HG03060 (cell line): ENCODE measurements around the gene BGN.

Experiments used
- ATAC-seq: cut with Tn5 transposase; IDR thresholded peaks from one replicate; pipeline ENCODE4 v1.9.1; 2021; ENCODE audit warnings: low read depth, moderate number of reproducible peaks; ENCODE audit not compliant: unreplicated experiment

BGN gene

DNA sequence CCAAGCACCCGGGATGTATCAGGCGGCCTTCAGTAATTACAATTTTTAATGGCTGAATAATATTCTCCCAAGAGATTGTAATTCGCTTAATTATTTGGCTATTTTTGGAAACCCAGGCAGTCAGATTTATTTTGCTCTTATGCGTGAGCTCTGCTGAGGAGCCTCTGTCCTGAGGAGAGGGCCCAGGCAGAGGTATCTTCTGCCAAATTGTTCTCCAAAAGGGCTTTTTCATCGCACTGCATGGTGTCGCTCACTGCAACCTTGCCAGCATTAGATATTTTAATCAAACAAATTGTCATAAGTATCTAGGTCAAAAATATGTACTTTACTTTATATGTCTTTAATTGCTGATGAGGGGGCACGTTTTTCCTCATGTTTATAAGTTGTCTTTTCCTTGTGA lies 28.5 kb downstream of the BGN start:
- ATAC-seq = no peak

DNA sequence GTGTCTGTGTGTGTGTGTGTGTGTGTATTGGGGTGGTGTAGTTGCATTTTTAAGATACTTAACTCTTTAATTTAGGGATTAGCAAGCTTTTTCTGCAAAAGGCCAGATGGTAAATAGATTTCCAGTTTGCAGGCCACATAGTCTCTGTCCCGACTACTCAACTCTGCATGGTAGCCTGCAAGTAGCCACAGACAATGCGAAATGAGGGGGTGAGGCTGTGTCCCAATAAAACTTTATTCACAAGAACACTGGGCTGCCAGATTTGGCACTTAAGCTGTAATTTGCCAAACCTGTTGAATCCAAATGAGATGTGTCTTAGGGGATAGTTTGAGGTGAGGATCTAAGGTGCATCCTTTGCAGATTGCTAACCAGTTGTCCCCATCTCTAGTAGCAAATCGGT lies 29.5 kb downstream of the BGN start:
- no peak for ATAC-seq

GRCh38 chrX:153525451-153525850 lies 30.7 kb downstream of the BGN start:
- ATAC-seq = no peak

GRCh38 chrX:153526042-153526441 lies 31.3 kb downstream of the BGN start:
- no peak for ATAC-seq

DNA sequence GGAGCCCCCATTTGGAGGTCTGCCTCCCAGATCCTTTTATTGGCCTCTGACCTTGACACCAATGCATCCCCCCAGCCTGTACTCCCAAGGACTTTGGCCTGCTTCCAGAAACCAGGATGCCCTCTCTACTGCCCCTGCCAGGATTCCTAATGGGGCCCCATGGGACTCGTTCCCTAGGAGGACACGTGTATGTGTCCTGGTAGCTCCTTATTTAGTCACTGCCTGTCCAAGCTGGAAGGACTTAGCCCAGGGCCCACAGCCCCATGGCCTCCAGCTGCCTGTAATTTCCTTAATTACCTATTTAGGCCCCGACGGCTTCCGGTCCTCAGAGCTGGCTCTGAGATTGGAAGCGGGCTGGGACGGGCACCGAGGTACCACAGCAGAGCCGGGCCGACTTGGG lies 32.0 kb downstream of the BGN start:
- no peak for ATAC-seq

DNA sequence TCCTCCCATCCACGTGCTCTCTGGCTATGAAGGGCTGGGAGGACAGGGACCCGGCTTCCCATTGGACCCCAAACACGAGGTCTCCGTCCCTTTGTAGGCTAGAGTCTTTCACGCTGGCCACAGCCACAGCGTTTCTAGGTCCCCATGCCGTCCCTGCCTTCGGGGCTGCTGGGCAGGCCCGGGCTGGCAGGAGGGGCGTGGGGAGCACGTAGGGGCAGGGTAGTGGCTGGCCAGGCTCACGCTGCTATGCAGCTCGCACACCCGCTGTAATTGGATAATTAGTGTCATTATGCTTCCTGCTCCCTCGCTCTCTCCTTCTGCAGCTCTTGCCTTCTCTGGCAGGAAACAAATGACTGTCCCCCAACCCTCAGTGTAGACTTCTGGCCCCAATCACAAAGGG lies 32.4 kb downstream of the BGN start:
- no peak for ATAC-seq

- no peak for ATAC-seq
These were observed 35.8 kb downstream of the BGN start for GRCh38 chrX:153530411-153531129.

GRCh38 chrX:153533091-153533490 lies 38.3 kb downstream of the BGN start:
- no peak for ATAC-seq

DNA sequence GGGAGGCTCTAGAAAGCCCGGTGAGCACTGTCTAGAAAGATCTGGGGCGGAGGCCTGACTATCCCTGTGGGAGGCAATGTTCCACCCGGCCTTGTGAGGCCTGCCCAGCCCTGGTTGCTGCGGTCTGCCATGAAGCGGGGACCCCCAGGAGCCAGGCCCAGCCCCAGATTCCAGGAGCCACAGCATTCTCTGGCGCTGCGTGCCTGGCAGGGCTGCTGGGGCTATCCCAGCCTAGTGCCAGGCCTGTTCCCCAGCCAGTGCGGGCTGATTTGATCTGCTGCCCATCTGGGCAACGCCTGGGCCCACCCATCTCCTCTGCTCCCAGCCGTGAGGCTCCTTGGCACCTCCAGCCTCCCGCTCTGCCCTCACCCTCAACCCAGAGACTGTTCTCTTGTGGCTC lies 42.3 kb downstream of the BGN start:
- ATAC-seq = no peak

GRCh38 chrX:153537526-153538295 lies 42.9 kb downstream of the BGN start:
- ATAC-seq = no peak

GRCh38 chrX:153538424-153538823 lies 43.6 kb downstream of the BGN start:
- no peak for ATAC-seq

- no peak for ATAC-seq
These were observed 44.6 kb downstream of the BGN start for GRCh38 chrX:153539171-153539978.

DNA sequence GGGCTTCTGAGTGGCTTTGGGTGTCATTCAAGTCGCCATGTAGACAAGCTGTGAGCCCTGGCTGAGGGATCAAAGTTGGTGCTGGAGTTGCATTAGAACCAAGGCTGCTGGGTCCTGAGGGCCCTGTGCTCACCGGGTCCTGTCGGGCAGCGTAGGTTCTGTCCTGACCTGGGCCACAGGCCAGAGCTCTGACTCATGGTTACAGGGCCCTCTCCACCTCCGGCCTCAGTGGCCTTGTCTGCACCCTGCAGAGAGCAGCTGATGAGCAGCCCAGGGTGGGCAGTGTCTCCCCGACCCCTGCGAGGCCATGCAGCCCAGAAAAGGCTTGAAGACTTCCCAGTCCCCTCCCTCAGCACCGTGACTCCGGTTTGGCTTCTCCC lies 45.2 kb downstream of the BGN start:
- ATAC-seq = no peak

DNA sequence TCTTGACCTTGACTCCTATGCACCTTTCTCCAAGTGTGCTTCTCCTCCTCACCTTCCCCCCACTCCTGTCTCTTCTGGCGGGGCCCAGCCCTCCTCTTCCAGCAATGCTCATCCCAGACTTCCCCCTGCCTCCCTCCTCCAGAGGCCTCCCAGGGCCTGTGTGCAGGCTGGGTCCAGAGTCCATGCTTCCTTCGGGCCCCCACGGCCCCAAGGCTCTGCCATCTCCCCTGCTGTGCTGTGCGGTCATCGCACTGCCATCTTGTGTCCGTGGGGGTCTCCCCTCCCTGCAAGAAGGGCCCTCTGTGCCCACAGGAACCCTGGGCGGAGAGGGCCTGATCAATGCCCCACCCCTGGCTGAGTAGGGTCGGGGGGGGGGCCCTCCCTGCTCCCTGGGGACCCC lies 49.9 kb downstream of the BGN start:
- no peak for ATAC-seq

- ATAC-seq = no peak
These were observed 51.6 kb downstream of the BGN start for GRCh38 chrX:153546386-153546785.

- ATAC-seq = no peak
These were observed 52.4 kb downstream of the BGN start for GRCh38 chrX:153547195-153547594.

DNA sequence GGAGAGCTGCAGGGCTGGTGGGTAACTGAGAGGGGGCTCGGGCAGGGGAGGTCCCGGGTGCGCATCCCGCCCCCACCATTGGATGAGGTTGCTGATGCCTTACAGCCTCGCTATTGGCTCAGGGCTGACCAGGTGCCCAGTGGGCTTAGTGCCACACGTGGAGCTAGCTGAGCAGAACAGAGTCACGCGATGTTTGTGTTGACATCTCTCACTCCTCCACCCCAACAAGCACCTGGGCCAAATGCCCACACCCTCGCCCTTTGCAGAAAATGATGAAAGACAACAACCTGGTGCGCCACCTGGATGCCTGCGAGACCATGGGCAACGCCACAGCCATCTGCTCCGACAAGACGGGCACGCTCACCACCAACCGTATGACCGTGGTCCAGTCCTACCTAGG lies 54.5 kb downstream of the BGN start:
- ATAC-seq = no peak

DNA sequence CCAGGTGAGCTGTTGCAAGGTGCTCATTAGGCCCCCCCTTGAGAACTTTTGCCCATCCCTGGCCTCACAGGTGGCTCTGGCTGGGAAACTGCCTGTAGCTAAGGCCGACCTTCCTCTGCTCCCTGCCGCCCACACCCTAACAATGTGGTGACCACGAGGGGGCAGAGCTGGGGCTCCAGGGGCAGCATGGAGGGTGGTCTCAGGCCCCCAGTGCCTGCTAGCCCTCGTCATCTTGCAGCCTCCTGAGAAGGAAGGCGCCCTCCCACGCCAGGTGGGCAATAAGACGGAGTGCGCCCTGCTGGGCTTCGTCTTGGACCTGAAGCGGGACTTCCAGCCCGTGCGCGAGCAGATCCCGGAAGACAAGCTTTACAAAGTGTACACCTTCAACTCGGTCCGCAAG lies 55.0 kb downstream of the BGN start:
- no peak for ATAC-seq

- no peak for ATAC-seq
These were observed 56.4 kb downstream of the BGN start for GRCh38 chrX:153551135-153551534.

DNA sequence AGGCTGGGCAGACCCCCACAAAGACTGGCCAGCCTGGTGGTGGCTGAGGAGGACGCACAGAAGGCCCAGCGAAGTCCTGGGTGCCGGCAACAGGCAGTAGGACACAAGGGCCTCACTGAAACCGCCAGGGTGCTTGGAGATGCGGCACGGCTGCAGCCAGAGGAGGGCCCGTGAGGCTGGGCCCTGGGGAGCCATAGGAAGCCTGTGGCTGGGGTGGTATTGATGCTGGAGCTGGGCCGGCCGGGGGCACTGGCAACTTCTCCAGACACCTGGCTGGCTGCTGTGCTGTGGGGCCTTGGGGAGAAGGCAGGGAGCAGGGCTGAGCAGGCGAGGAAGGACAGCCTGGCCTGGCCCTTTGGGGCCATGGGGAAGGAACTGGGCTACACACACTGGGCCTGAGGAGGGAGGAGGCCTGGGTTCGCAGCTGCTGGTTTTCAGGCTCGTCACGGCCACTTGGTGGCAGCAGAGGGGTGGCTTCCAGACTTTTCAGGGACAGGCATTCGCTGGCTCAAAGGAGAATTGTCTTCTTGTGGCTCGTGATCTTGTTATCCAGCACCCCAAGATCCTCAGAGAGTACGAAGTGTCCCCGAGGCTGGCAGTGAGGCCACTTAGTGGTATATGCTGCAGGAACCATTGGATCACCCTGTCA lies 59.9 kb downstream of the BGN start:
- no peak for ATAC-seq

GRCh38 chrX:153556767-153557166 lies 62.0 kb downstream of the BGN start:
- ATAC-seq = no peak
